GM12878 (cell line): ENCODE data around the gene FANCM. TPM values are rescaled to one million over a fixed set of nuclear protein-coding genes. Genes with fewer than 3 reads are reported as not detected.
A peak's percentile ranks its signal among the peaks of the same experiment; 100 is the strongest.

Experiments used
- CTCF ChIP-seq, 3 experiments: IDR thresholded peaks in 2 of 3; conservative IDR thresholded peaks in 1 of 3; 2 replicates each; pipeline ENCODE4 v1.5.1; 2011; ENCODE audit warnings: low read depth in 3 of 3, low read length in 3 of 3, mild to moderate bottlenecking in 3 of 3, control low read depth in 2 of 3, moderate library complexity in 2 of 3, inconsistent platforms in 1 of 3, mixed read lengths in 1 of 3; ENCODE audit not compliant: control insufficient read depth in 2 of 3, insufficient read depth in 1 of 3; ENCODE audit errors: extremely low read depth in 1 of 3
- E2F4 ChIP-seq: IDR thresholded peaks from 2 replicates; pipeline ENCODE4 v1.6.1; 2012; ENCODE audit warnings: low read depth, low read length, improper control_type of control experiment
- LARP7 ChIP-seq: fragments of 450-650 bp; IDR thresholded peaks from 2 replicates; pipeline ENCODE4 v1.6.1; 2017; ENCODE audit warnings: mild to moderate bottlenecking
- MTA2 ChIP-seq: fragments of 450-650 bp; IDR thresholded peaks from 2 replicates; pipeline ENCODE4 v1.6.1; 2016; ENCODE audit warnings: low read depth, mild to moderate bottlenecking, moderate library complexity
- MYC ChIP-seq: IDR thresholded peaks from 2 replicates; pipeline ENCODE4 v1.6.1; 2011; ENCODE audit warnings: mild to moderate bottlenecking, low read length, moderate library complexity, inconsistent platforms; ENCODE audit not compliant: insufficient read depth, insufficient replicate concordance, insufficient read length, severe bottlenecking
- NRF1 ChIP-seq: conservative IDR thresholded peaks from 2 replicates; pipeline ENCODE4 v1.6.1; 2011; ENCODE audit warnings: mild to moderate bottlenecking, low read depth, low read length, improper control_type of control experiment
- SMC3 ChIP-seq: IDR thresholded peaks from 2 replicates; pipeline ENCODE4 v1.6.1; 2011; ENCODE audit warnings: low read length, improper control_type of control experiment, borderline replicate concordance
- SPI1 ChIP-seq: IDR thresholded peaks from 2 replicates; pipeline ENCODE4 v1.6.1; 2011; ENCODE audit warnings: low read depth, mild to moderate bottlenecking, low read length, moderate library complexity, borderline replicate concordance; ENCODE audit not compliant: insufficient read depth
- STAT3 ChIP-seq: IDR thresholded peaks from 2 replicates; pipeline ENCODE4 v1.6.1; 2011; ENCODE audit warnings: low read depth, low read length, improper control_type of control experiment
- USF2 ChIP-seq: IDR thresholded peaks from 2 replicates; pipeline ENCODE4 v1.6.1; 2011; ENCODE audit warnings: low read depth, low read length, improper control_type of control experiment, borderline replicate concordance
- ZSCAN29 ChIP-seq: fragments of 450-650 bp; IDR thresholded peaks from 2 replicates; pipeline ENCODE4 v1.6.1; 2017; ENCODE audit warnings: mild to moderate bottlenecking, moderate library complexity
- polyA plus RNA-seq, 11 experiments: library from polyadenylated mRNA; depleted of rRNA in 4 of 11; unstranded in 6 of 11; stranded (reverse) in 5 of 11; fragments of >200 nt; fragmentation: Nextera tagmentation in 4 of 11; fragmentation: Illumina TruSeq in 1 of 11; extraction: Ambion mirVana in 4 of 11; extraction: Trizol in 1 of 11; gene quantifications; 1 replicate in 1 of 11; 2 replicates in 10 of 11; pipeline versions ENCODE4 v1.2.1 to v1.2.3, GENCODE V29; 2011 to 2016; ENCODE audit warnings: inconsistent platforms in 2 of 11, missing spikeins in 2 of 11, low read depth in 1 of 11
- total RNA-seq, 4 experiments: library from RNA; depleted of rRNA in 3 of 4; stranded (reverse); fragments of >200 nt in 3 of 4; fragmentation: Illumina TruSeq in 1 of 4; extraction: Trizol in 1 of 4; gene quantifications; 2 replicates each; pipeline versions ENCODE4 v1.2.1 to v1.2.3, GENCODE V29; 2013 to 2021

The FANCM gene
- total and polyA plus RNA-seq, 10 of the 15 experiments (the other 5 are each of a cell fraction or from before 2014, with no cell fraction given): 6.4 to 17.6 (median 10.6) TPM

GRCh38 chr14:45134051-45134958 is 1.4 kb upstream of the FANCM start, which contains the start of gene FKBP3 (continued):
- TF ChIP-seq SMC3 (peak; percentile 34; the same call in 1 of the 2 replicates), NRF1 (no peak), SPI1 (no peak), CTCF (IDR thresholded peaks at IDR 0.05 in 2 of 3, conservative IDR thresholded peaks at IDR 0.05 in 1 of 3; ENCODE audit: control insufficient read depth in 2 of 3, extremely low read depth in 1 of 3, insufficient read depth in 1 of 3, low read depth in 3 of 3, low read length in 3 of 3) (peak; percentile 18 to 54 (median 32); a peak in 4 of 6 replicates), LARP7 (peak; percentile 86), USF2 (no peak), MYC (peak; percentile 63), MTA2 (peak; percentile 35; the same call in 1 of the 2 replicates), ZSCAN29 (peak; percentile 98), E2F4 (no peak), STAT3 (no peak)
